Measurements from ENCODE around the gene ZNF280B.

- TF ChIP-seq CTCF (conservative IDR thresholded peaks at IDR 0.05) (no peak), ZFX (IDR thresholded peaks at IDR 0.05) (no peak)
Measured at GRCh38 chr22:22533417-22533816, 24.9 kb upstream of the ZNF280B start.
